Stimulated activated naive CD8-positive, alpha-beta T cell treated with anti-CD3 and anti-CD28 coated beads, Interleukin-15, Interleukin-2, amounts not matched to agents 100 U/mL and 50 U/mL, for 24 hours (primary cell): Measurements from ENCODE around the gene CXCL17.
"Not testable (repeated sequence)": the region's sequence is repeated elsewhere in the genome, so short reads cannot be mapped to it uniquely, and the experiment has no call there.

Experiments used
- ATAC-seq: fragments of 150-1000 bp; cut with Tn5 transposase; one replicate; pipeline ENCODE4 v1.10.0; 2021
- DNase-seq: peaks from one replicate; pipeline ENCODE4 v3.0.0; 2021

Gene CXCL17, protein sequence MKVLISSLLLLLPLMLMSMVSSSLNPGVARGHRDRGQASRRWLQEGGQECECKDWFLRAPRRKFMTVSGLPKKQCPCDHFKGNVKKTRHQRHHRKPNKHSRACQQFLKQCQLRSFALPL

DNA sequence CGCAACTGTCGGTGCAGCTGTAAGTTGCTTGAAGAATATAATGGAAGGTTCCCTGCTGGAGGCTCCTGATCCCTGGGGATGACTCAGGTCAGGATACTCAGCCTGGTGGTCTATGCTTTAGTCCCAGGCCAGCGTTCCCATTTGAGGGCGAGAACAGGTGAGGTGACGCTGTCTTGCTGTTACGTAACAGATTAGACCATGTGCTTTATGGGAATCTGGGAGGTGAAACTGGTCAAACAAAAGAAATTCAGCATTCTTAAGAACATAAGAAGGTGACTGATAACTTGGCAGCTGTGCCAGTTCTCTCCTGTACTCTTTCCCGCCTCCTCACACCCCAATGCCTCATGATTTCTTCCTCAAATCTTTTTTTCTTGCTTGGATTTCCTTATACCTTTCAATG lies at the start of gene CXCL17:
Gene CXCL17, minus strand, starts transcription at position 114 of the 400 bp plus-strand sequence. CDS start 114 bp downstream, outside the sequence.
- DNase-seq, result no peak

DNA sequence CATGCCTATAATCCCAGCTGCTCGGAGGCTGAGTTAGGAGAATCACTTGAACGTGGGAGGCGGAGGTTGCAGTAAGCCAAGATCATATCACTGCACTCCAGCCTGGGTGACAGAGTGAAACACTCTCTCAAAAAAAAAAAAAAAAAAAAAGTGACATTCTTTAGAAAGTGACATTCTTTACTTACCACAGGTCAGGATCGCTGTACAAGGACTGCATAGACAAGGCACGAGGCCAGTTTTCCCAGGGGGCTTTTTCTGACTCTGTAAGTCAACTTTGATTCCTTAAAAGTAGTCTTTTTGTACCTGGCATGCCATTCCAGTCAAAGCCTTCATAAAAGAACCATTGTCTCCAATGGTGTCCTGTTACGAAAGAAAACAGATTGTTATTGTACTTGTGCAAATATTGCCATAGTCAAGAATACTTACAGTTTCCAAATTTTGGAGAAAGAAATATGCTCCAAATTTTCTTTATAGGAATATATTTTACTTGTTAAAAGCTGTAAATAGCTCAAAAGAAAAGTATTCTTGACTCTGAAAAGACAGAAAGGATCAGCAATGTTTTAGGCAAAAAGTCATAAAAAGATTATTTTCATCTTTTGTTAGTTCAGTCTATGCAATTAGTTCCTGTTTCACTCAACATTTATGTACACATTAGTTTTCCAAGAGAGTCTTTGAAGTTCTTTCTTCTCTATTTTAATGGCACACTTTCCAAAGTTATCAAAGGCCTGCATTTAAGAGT lies 46.2 kb upstream of the CXCL17 start:
- DNase-seq, result no peak
- ATAC-seq, result no peak

More for the DNA sequence above, at the start of gene CXCL17:
- no peak for ATAC-seq

DNA sequence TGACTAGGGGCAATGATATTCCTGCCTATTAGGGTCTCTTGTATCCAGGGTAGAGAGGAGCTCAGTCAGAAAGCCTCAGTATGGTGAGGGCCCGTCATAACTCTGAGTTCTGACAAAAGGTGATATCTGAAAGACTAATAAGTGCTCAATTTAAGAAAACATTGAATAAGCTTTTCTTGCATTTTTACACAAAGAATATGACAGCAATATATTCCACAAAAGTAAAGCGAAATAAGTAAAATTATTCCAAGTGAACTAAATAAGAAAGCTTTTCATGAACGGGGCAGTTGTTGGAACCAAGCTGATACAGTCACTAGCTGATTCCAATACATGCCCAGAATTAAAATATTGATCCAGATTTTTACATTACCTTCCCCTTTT lies 45.0 kb upstream of the CXCL17 start:
- ATAC-seq (no peak), DNase-seq (no peak)

- no peak for ATAC-seq
- DNase-seq, result no peak
Measured at GRCh38 chr19:42487032-42487797, 44.5 kb upstream of the CXCL17 start.

DNA sequence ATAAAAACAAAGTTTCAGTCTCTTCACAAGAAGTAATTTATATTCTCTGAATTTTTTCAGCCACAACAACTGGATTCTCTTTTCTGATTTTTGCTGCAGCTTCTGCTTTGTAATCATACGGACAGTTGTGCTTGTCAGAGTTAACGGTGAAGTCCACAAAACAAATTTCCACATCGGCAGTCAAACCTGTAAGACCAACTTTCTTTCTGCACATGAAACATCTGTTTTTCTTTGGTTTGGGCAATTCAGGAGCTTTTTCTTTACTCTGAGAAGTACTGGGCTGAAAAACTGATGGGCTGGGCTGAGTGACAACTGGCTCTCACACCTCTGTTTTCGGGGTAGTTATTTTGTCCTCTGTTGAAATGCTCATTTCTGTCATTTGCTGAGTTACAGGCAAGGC lies 42.3 kb upstream of the CXCL17 start:
- not testable (repeated sequence) for ATAC-seq, DNase-seq

DNA sequence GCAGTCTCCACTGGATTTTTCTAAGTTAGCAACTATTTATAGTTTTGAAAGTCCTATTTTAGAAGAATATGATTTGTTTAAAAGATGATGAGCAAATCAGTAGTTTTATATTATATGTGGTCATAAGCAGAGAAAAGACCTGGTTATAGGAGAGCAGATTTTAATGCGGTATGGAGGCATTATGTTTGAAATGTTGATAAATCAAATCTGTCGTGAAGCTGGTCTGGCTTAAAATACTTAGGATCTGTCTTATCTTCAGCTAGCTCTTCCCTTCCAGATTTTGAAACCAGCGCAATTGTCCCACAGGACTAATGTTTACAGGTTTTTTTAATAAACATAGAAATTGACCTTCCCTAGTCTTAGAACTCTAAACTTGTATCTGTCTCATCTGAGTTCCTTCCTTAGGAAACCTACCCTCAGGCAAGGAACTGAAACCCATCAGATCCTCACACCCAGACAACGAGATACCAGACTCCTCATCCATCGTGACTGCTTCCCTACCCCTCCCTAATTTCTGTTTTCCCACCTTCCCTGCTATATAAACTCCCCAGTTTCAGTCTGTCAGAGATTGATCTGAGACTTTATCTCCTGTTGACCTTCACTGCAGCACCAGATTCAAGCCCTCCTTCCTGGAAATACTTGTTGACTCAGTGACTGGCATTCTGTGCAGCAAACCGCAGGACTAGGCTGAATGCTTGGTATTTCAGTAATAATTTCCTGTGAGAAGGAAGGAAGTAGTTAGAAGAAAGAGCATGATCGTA lies 37.8 kb upstream of the CXCL17 start:
- peak; percentile 61 for ATAC-seq
- peak; percentile 13 for DNase-seq

DNA sequence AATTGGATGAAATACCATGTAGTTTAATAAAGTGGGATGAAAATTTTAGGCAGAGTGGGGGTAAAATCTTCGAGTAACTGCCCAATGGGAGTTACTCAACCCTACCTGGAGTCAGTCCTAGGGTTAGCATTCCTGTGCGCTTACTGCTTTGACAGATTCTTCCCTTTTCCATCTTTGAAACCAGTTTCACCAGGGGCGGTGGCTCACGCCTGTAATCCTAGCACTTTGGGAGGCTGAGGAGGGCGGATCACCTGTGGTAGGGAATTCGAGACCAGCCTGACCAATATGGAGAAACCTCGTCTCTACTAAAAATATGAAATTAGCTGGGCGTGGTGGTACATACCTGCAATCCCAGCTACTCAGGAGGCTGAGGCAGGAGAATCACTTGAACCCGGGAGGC lies 37.0 kb upstream of the CXCL17 start:
- no peak for DNase-seq
- ATAC-seq, result no peak

DNA sequence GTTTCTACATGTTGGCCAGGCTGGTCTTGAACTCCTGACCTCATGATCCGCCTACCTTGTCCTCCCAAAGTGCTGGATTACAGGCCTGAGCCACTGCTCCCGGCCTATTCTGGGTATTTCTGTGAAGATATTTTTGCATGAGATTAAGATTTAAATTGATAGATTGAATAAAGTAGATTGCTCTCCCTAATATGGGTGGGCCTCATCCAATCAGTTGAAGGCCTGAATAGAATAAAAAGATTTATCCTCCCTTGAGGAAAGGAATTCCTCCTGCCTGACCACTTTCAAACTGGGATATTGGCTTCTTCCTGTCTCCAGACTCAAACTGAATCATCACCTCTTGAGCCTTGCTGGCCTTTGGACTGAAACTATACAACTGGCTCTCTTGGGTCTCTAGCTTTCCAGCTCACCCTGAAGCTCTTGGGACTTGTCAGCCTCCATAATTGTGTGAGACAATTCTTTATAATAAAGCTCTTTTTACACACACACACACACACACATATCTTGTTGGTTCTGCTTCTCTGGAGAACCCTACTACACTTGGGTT lies 36.1 kb upstream of the CXCL17 start:
- no peak for DNase-seq
- ATAC-seq, result no peak

GRCh38 chr19:42477933-42478332 lies 35.2 kb upstream of the CXCL17 start:
- DNase-seq, result no peak
- ATAC-seq, result no peak

DNA sequence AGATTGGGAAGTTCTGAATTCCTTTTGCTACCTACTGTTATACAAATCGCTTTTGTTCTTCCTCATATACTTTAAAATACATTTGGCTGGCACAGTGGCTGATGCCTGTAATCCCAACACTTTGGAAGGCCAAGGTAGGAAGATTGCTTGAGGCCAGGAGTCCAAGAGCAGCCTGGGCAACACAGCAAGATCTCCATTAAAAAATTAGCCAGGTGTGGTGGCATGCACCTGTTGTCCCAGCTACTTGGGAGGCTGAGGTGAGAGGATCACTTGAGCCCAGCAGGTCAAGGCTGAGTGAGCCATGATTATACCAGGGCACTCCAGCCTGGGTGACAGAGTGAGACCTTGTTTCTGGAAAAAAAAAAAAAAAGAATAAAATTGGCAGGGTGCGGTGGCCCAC lies 34.4 kb upstream of the CXCL17 start:
- ATAC-seq, result no peak
- no peak for DNase-seq

GRCh38 chr19:42475366-42475765 lies 32.6 kb upstream of the CXCL17 start:
- ATAC-seq, result no peak
- DNase-seq, result no peak

GRCh38 chr19:42474743-42475142 lies 32.0 kb upstream of the CXCL17 start:
- ATAC-seq (no peak), DNase-seq (no peak)

- no peak for DNase-seq
- ATAC-seq, result no peak
Measured at GRCh38 chr19:42473686-42474085, 30.9 kb upstream of the CXCL17 start.

DNA sequence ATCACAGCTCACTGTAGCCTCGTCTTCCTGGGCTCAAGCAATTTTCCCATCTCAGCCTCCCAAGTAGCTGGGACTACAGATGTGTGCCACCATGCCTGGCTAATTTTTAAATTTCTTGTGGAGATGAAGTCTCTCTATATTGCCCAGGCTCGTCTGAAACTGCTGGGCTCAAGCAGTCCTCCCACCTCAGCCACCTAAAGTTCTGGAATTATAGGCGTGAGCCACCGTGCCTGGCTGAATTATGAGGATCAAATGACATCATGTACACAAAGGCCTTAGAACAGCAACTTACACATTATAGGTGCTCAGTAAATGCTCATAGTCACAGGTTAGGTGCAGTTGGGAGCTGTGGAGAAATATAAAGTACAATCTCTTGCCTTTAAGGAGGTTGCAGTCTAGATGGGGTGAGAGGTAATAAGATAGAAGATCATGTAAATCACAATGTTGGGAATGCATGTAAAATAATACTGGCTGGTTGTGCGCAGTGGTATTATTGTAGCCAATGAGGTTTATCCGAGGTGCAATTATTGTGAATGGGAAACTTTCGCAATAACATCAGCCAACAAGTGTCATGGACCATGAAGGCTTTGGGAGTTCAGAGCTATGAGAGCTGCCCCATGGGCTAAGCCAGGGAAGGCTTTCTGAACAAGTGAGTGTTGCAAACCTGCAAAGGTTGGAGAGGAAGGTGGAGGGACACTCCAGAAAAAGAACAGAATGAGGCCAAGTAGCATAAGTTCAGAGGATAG lies 29.8 kb upstream of the CXCL17 start:
- DNase-seq (no peak), ATAC-seq (no peak)

- ATAC-seq, result no peak
- no peak for DNase-seq
Measured at GRCh38 chr19:42471554-42472249, 29.0 kb upstream of the CXCL17 start.

- peak; percentile 93 for ATAC-seq
- DNase-seq, result peak; percentile 43
Measured at GRCh38 chr19:42469311-42470235, 26.8 kb upstream of the CXCL17 start.

DNA sequence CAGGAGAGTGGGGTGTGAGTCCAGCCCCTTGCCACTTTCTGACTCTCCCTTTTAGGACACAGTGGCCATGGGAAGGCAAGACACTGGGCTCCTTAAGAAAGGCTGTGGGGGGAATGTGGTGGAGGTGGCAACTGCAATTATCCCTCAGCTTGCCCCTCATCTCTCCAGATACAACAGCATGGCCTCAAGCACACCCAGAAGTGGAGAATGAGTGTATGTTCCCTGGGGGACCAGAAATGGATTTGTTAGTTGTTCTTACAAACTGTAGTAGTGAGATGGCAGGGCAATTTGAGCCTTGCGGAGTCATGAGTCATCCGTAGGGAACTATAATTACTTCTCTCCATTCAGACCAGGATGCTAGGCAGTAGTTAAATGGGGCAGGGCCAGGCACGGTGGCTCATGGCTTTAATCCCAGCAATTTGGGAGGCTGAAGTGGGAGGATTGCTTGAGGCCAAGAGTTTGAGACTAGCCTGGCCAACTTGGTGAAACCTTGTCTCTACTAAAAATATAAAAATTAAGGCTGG lies 25.6 kb upstream of the CXCL17 start:
- DNase-seq (no peak), ATAC-seq (no peak)

DNA sequence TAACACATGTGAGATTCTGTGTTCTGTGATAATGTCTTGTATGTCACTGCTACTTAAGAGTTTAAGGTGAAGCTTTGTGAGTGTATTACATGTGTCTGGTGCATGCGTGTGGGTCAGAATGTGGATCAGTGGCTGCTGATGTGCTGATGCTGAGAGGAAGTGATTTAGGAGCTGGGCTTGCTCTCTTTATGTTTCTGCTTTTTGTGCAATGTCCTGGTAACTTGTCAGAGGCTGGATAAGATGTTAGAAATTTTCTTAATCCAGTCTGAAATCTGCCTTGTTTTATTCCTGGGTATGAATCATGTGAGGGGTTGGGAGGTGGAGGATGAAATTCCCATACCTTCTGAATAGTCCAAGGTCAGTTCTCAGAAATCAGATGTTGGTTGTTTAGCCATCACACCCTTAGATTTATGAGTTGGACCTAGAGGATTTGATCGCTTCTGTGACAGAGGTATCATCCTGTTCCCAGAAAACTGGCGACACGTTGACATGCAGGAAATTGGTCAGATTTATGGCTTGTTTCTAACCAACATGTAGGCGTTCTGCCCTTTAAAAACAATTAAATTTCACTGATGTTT lies 24.5 kb upstream of the CXCL17 start:
- DNase-seq (no peak), ATAC-seq (no peak)

- DNase-seq (no peak), ATAC-seq (no peak)
Measured at GRCh38 chr19:42466521-42467182, 23.9 kb upstream of the CXCL17 start.
